Muscle of arm (tissue), 12 donors: Measurements from ENCODE around the gene RGS13. TPM values are rescaled to one million over a fixed set of nuclear protein-coding genes. Genes with fewer than 3 reads are reported as not detected.
"Not testable (repeated sequence)": the region's sequence is repeated elsewhere in the genome, so short reads cannot be mapped to it uniquely, and the experiment has no call there.

ENCODE experiments used
- DNase-seq: peaks from one replicate; pipeline ENCODE4 v3.0.0-alpha.2; 2013
- polyA plus RNA-seq, 12 donors: library from polyadenylated mRNA; unstranded; fragments of 120-200 nt; gene quantifications; one replicate each; pipeline ENCODE4 v1.2.1, GENCODE V29; 2013; ENCODE audit not compliant: insufficient read length in 12 of 12

The RGS13 gene
- polyA plus RNA-seq, 12 donors: 0.25 to 1.4 (median 0.68) TPM; not detected in 2

- no peak for DNase-seq
Measured at GRCh38 chr1:192675716-192676115, 39.8 kb downstream of the RGS13 start.

GRCh38 chr1:192678099-192678498 is 42.2 kb downstream of the RGS13 start:
- no peak for DNase-seq

- DNase-seq: no peak
Measured at GRCh38 chr1:192682335-192682734, 46.4 kb downstream of the RGS13 start.

- not testable (repeated sequence) for DNase-seq
Measured at GRCh38 chr1:192683081-192683480, 47.1 kb downstream of the RGS13 start.

GRCh38 chr1:192689459-192689858 is 53.5 kb downstream of the RGS13 start:
- DNase-seq: no peak

GRCh38 chr1:192691041-192691440 is 55.1 kb downstream of the RGS13 start:
- no peak for DNase-seq

GRCh38 chr1:192696082-192696481 is 60.1 kb downstream of the RGS13 start:
- no peak for DNase-seq

- DNase-seq: no peak
Measured at GRCh38 chr1:192697771-192698170, 61.8 kb downstream of the RGS13 start.

GRCh38 chr1:192698731-192699130 is 62.8 kb downstream of the RGS13 start:
- DNase-seq: no peak

GRCh38 chr1:192700834-192701271 is 64.9 kb downstream of the RGS13 start:
- DNase-seq: no peak

GRCh38 chr1:192702212-192702902 is 66.4 kb downstream of the RGS13 start:
- no peak for DNase-seq

- no peak for DNase-seq
Measured at GRCh38 chr1:192703283-192704206, 67.6 kb downstream of the RGS13 start.

- DNase-seq: no peak
Measured at GRCh38 chr1:192705510-192705909, 69.6 kb downstream of the RGS13 start.

GRCh38 chr1:192706936-192707335 is 71.0 kb downstream of the RGS13 start:
- DNase-seq: no peak

GRCh38 chr1:192707978-192708547 is 72.1 kb downstream of the RGS13 start:
- DNase-seq: no peak

- DNase-seq: no peak
Measured at GRCh38 chr1:192709544-192709943, 73.6 kb downstream of the RGS13 start.

Other genes starting within 250 kb of the RGS13 start
- 10 to 100 TPM in 1 of 12 donors, 1 to 10 TPM in 10, not detected in 1; 1.2 to 17.4 (median 3.8) TPM for gene RGS1, start 60.4 kb upstream of the RGS13 start, polyA plus RNA-seq
- gene RGS2, start 172.9 kb downstream of the RGS13 start, polyA plus RNA-seq: 100 to 1,000 TPM in 8 of 12 donors, 10 to 100 TPM in 3, not detected in 1; 56.4 to 230 (median 109) TPM